NCI-H460 (cell line): Measurements from ENCODE around the gene MTF1. TPM values are rescaled to one million over a fixed set of nuclear protein-coding genes. Genes with fewer than 3 reads are reported as not detected.
"Not testable (repeated sequence)": the region's sequence is repeated elsewhere in the genome, so short reads cannot be mapped to it uniquely, and the experiment has no call there.

ENCODE experiments used
- DNase-seq: peaks from one replicate; pipeline ENCODE4 v3.0.0-alpha.2; 2016; ENCODE audit warnings: low read depth; ENCODE audit errors: extremely low read depth
- polyA plus RNA-seq: library from polyadenylated mRNA; depleted of rRNA; stranded (reverse); fragments of >200 nt; gene quantifications from 2 replicates; pipeline ENCODE4 v1.2.3, GENCODE V29; 2014; cell fraction: nucleus; rRNA removed
- total RNA-seq: library from RNA; depleted of rRNA; stranded (reverse); fragments of >200 nt; shearing (Covaris generic); gene quantifications from 2 replicates; pipeline ENCODE4 v1.2.3, GENCODE V29; 2014; rRNA removed

Gene MTF1
- 2.6 and 2.9 TPM in 2 replicates for total RNA-seq
- polyA plus RNA-seq = 2.7 and 3.2 TPM in 2 replicates

DNA sequence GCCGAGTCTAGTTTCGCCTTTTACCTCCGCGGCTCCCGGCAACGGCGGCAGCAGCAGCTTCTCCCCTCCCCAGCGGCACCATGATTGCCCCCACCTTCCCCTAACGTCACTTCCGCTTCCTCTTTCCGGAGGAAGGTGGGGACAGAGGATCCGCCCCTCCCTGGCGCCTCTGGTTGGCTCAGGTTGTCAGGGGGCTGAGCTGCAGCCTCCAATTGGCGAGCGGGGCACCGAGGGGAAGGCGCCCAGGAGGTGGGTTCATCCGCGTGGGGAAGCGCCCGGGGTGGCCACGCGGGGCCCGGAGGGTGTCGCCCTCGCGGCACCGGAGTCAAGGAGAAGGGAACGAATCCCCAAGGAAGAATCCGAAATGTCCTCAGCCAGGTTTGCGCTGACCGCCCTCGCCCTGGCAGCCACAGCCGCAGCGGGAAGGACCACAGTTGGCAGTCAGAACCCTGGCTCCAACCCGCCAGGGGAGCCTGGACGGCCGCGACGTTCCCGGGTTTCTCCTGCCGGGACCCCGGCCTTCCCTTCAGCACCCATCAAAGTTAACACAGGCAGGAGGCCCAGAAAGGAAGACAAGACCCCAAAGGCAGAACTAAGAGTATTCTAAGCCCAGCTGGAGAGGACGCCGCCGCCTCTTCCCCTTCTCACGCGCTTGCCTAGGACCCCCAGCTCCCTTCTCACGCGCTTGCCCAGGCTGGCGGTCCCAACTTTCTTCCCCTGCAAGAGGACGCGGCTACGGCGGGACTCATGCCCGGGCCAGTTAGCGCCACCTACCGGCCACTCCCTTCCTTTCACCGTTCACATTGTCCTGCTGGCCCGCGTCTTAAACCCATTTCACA lies at the start of gene MTF1:
MTF1 (minus strand) TSS at position 86 of the 839 bp plus-strand sequence. CDS start 1,934 bp downstream, outside the sequence.
- peak; percentile 95 for DNase-seq

DNA sequence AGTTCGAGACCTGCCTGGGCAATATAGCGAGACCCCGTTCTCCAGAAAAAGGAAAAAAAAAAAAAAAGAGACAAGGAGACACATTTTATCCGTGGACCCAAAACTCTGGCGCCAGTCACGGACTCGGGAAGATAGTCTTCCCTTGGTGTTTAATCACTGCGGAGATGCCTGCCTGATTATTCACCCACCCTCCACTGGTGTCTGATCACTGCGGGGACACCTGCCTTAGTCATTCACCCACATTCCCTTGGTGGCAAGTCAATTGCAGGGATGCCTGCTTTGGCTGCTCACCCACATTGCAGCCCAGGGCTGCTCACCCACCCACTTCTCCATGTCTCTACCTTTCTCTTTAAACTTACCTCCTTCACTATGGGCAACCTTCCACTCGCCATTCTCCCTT lies 49.1 kb upstream of the MTF1 start:
- DNase-seq = not testable (repeated sequence)

DNA sequence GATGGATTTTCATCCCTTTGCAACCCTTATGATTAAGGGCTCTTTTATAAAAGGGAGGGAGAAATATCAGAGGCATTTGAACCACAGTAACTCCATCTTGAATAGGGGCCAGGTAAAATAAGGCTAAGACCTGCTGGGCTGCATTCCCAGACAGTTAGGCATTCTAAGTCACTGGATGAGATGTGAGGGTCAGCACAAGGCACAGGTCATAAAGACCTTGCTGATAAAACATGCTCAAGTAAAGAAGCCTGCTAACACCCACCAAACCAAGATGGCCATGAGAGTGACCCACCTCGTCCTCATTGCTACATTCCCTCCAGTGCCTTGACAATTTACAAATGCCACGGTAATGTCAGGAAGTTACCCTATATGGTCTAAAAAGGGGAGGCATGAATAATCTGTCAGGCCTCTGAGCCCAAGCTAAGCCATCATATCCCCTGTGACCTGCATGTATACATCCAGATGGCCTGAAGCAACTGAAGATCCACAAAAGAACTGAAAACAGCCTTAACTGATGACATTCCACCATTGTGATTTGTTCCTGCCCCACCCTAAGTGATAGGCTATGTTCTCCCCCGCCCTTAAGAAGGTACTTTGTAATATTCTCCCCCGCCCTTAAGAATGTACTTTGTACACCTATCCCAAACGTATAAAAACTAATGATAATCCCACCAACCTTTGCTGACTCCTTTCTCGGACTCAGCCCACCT lies 48.2 kb upstream of the MTF1 start:
- not testable (repeated sequence) for DNase-seq

GRCh38 chr1:37906591-37906990 lies 47.2 kb upstream of the MTF1 start:
- not testable (repeated sequence) for DNase-seq

GRCh38 chr1:37905727-37906126 lies 46.3 kb upstream of the MTF1 start:
- no peak for DNase-seq

GRCh38 chr1:37903921-37904320 lies 44.5 kb upstream of the MTF1 start:
- not testable (repeated sequence) for DNase-seq

DNA sequence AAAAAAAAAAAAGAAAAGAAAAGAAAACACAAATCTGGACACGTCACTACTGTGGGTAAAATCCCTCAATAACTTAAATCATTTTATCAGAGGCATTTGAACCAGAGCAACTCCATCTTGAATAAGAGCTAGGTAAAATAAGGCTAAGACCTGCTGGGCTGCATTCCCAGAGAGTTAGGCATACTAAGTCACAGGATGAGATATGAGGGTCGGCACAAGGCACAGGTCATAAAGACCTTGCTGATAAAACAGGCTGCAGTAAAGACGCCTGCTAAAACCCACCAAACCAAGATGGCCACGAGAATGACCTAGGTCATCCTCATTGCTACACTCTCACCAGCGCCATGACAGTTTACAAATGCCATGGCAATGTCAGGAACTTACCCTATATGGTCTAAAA lies 43.6 kb upstream of the MTF1 start:
- DNase-seq = no peak

DNA sequence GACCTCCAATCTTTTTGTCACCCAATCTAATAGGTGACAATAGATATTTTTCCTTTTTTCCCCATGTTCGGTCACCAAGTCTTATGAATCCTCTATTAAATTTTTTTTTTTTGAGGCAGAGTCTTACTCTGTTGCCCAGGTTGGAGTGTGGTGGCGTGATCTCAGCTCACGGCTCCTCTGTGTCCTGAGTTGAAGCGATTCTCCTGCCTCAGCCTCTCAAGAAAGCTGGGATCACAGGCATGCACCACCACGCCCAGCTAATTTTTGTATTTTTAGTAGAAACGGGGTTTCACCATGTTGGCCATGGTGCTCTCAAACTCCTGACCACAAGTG lies 42.5 kb upstream of the MTF1 start:
- no peak for DNase-seq

GRCh38 chr1:37901191-37901892 lies 42.0 kb upstream of the MTF1 start:
- no peak for DNase-seq

DNA sequence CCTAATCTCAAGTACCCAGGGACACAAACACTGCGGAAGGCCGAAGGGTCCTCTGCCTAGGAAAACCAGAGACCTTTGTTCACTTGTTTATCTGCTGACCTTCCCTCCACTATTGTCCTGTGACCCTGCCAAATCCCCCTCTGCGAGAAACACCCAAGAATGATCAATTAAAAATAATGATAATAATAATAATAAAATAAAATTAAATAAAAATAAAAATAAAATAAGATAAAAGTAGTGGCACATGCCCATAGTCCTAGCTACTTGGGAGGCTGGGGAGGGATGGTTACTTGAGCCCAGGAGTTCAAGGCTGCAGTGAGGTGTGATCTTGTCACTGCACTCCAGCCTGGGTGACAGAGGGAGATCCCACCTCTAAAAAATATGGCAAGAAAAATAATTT lies 38.2 kb upstream of the MTF1 start:
- not testable (repeated sequence) for DNase-seq

GRCh38 chr1:37893673-37894072 lies 34.3 kb upstream of the MTF1 start:
- no peak for DNase-seq

DNA sequence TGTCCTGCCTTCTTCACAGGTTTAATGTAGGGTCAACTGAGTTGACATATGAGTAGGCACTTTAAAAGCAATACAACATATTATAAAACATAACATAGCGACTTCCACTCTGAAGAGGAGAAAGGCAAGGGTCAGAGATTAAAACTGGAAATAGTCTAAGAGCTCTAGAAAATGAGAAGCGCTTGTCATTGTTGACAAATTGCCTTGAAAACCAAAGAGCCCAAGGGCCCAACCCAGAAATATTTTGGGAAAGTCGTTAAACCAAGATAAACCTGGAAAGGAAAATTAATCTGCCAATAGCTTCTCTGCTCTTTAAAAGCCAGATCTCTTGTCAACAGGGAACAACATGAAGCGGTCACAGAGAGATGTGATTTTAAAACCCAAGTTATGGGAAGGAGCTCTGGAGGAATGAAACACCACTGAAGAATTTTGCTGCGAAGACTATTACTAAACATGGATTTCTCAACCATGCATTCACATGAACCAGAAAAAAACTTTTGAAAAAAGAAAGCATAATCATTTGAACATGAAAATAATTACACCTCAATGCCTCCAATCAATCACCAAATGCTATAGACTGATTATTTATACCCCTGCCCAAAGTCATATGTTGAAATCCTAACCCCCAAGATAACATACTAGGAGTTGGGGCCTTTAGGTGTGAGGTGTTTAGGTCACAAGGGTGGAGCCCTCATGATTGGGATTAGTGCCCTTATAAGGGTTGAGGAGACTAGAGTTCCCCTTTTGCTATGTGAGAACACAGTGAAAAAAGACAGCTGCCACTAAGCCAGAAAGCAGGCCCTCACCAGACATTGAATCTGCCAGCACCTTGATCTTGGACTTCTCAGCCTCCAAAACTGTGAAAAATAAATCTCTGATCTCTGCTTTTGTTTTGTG lies 33.0 kb upstream of the MTF1 start:
- no peak for DNase-seq

DNA sequence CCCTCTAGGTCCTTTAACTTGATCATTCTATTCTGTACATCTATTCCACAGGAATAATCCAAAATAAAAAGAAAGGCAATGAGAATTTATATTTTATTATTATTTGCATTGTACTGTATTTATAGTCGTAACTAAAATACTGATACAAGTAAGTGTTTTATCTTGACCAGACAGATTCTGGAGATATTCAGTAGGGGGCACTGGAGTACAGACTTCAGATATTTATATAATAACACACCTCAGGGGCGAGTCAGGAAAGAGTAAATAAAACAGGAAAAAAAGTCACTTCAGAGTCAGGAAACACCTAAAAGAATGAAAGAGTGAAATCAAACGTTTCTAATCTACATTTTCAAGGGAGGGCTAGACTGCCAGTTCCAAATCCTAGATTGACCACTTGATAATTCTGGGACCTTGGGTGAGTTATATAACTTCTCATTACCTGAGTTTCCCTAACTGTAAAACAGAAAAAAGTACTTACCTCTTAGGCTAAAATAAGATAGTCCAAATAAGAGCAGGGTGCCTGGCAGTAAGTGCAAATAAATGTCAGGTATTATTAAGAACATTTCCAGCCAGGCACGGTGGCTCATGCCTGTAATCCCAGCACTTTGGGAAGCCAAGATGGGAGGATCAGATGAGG lies 31.1 kb upstream of the MTF1 start:
- peak; percentile 16 for DNase-seq

DNA sequence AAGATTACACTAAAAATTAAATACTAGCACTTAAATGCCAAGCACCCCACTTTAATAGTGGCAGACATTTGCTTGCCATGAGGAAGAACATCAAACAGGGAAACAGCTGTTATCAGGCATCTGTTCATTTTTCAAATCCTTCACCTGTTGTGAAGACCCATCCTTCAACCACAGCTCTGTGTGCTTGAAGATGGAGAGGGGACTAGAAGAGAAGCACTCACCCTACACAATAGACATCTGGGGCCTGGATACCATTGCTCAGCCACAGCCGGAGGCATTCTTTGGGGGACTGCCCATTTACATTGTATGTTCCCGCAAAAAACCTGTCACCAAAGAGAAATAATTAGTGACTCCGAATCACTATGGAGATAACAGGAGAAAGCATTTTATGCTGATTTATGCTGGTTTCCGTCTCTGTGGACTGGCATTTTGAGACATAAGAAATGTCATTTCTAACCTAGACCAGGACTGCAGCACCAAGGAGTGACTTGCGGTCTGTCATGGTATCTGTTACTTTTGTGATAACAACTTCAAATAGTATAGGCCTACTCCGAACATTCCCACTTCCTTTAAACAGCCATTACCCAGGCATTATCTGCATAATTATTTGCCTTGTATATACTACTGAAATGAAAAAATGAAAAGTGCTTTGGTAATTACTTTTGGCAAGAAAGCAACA lies 28.8 kb upstream of the MTF1 start:
- no peak for DNase-seq

DNA sequence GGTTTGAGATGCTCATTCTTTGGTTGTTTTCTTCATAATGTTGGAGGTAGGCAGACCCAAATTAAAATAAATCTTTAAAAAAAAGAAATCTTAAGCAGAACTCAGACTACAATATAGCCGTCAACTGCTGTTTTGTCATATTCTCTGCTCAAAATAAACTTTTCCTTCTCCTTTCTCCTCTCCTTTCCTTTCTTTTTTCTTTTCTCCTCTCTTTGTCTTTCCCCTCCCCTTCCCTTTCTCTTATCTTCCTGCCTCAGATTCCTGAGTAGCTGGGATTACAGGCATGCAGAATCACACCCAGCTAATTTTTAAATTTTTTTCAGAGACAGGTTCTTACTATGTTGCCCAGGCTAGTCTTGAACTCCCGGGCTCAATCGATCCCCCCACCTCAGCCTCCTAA lies 24.8 kb upstream of the MTF1 start:
- no peak for DNase-seq

- no peak for DNase-seq
Measured at GRCh38 chr1:37883671-37884070, 24.3 kb upstream of the MTF1 start.

- no peak for DNase-seq
Measured at GRCh38 chr1:37879865-37880264, 20.5 kb upstream of the MTF1 start.

- DNase-seq = no peak
Measured at GRCh38 chr1:37878071-37878470, 18.7 kb upstream of the MTF1 start.

DNA sequence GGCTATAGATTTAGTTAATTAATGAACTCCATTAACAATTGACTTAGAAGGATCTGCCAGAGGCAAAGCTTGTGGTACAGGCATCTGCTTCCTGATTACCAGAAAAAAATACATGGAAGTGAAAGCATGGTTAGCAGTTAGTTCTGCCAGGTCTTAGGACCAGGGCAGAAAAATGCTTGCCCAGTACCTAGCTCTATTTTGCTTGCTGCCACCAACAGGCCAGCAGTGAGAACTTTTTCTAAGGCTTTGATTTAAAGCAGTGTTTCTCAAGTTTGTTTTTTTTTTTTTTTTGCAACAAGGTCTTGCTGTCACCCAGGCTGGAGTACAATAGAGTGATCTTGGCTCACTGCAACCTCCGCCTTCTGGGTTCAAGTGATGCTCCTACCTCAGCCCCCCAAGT lies 16.4 kb upstream of the MTF1 start:
- no peak for DNase-seq
